Fibroblast of skin of right biceps (primary cell): Measurements from ENCODE around the gene ASB8.
A peak's percentile ranks its signal among the peaks of the same experiment; 100 is the strongest.
"Not testable (repeated sequence)": the region's sequence is repeated elsewhere in the genome, so short reads cannot be mapped to it uniquely, and the experiment has no call there.

Source experiments
- DNase-seq: peaks from one replicate; pipeline ENCODE4 v3.0.0-alpha.2; 2013

ASB8 gene

DNA sequence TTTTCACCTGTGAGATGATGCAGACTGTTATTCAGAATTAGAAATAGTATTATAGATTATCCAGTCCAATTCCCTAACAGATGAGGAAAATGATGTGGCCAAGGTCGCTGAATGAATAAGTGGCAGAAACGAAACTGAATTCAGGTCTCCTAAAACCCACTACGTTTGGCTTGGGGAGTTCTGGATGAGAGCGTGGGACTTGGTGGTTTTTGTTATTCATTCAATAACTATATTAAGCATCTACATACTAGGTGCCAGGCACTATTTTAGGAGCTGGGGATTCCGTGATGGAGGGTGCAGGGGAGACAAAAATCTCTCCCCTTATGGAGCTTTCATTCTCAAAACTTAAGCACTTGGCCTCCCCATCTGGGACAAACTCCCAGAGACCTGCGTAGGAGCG is 25.3 kb upstream of the ASB8 start:
- no peak for DNase-seq

DNA sequence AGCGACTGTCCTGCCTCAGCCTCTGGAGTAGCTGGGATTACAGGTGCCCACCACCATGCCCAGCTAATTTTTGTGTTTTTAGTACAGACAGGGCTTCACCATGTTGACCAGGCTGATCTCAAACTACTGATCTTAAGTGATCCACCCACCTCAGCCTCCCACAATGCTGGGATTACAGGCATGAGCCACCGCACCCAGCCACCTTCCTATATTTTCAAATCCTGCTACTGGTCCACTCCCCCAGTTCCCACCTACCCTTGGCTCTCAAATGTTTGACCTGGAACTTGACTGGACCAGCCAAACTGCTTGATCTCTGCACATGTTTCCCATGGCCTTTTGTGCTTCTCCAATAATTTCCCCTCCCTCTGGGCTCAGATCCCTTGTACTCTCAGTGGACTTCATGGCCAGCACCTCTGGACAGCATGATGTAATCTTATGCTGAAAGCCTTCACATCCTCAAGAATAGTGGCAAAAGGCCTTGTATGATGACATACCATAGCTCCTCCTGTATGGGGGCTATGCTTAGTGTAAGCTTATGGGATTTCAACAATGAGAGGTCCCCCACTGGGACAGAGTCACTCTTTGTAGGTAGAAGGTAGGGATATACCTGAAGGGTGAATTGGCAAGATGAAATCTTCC is 23.7 kb upstream of the ASB8 start:
- no peak for DNase-seq

DNA sequence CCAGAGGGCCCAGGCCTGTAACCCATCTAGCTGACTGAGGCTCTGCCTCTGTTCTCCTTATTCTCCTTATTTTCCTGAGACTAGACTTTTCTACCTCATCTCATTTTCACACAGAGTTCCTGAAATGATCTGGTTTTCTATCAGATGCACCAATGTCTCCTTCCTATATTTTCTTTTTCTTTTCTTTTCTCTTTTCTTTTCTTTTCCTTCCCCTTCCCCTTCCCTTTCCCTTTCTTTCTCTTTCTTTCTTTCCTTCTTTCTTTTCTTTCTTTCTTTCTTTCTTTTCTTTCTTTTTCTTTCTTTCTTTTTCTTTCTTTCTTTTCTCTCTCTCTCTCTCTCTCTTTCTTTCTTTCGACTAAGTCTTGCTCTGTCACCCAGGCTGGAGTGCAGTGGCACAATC is 23.1 kb upstream of the ASB8 start:
- no peak for DNase-seq

DNA sequence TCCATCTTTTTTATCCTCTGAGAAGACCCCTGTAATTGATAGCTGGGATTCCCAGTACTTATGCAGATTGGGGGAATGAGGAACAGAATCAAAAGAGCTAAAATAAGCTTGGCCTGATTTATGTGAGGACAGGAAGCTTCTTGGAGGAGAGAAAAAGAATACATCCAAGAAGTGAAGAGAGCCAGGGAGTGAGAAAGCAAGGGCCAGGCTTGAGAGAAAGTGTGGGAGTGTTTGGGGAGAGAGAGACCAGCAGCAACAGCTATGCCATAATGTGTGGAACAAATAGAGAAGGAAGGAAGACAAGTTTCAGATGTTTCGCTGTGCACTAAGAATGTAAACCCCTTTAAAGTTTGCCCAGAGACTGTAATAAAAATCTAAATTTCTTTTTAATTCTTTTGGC is 22.2 kb upstream of the ASB8 start:
- DNase-seq = no peak

DNA sequence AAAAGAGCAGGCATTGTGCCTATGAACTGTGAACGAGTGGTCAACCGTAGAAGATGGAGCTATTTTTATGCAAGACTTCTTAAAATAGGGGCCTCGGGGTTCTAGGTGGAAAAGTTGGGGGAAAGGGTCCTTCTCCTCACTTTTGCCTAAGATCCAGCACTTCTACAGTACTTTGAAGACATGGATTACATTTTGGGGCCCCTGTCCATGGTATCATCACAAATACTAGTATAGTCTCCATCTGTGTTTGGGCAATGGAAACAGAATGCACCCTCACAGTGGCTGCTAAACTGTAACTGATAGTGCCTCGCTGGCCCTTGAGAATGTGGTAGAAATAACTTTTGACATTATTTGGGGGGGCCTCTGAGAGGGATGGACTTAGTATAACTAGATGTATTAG is 20.7 kb upstream of the ASB8 start:
- no peak for DNase-seq

DNA sequence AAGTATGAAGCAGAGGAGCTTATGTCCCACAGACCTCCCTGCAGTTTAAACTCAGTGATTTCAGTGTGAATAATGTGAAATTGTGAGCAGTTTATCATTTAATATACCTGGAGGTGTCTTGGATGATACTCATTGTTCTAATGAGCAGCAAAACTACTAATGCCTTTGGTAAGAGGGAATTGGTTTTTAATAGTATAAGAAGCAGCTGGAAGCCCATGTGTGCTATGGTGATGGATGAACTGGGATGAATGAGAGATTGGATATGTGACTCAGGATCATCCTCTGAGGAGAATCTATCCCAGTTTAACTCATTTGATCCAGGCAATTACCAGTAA is 19.1 kb upstream of the ASB8 start:
- DNase-seq = no peak

DNA sequence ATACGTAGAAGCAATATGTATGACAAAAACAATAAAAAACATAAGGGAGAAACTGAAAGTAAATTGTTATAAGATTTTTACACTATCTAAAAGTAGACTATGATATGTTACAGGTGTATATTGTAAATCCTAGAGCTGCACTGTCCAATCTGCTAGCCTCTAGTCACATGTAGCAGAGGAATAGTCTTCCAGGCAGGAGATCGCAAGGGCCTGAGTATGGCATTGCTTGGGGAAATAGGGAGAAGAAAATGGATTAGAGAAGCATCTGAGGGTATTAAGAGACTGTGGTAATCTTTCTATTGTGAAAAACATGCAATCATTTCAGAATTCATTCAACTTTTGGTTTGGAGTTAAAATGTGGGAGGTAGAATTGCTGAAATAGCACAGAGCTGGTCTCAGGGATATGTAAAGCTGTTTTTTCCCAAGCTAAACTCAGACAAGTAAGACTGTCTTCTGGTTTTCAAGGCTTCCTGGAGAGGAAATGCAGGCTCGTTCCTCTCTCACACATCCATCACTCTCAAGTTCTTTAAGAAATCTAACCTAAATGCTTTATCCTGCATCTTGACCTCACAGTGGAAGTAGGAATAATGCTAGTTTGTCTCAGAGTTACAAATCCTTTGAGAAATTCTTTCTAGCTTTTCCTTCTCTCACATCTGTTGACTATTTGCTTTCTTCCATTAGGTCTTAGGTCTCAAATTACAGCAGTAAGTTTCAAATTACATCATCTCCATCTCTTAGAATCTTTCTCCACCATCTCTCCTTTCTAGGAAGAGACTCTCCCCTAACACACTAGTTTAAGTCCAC is 18.5 kb upstream of the ASB8 start:
- DNase-seq = peak; percentile 26

DNA sequence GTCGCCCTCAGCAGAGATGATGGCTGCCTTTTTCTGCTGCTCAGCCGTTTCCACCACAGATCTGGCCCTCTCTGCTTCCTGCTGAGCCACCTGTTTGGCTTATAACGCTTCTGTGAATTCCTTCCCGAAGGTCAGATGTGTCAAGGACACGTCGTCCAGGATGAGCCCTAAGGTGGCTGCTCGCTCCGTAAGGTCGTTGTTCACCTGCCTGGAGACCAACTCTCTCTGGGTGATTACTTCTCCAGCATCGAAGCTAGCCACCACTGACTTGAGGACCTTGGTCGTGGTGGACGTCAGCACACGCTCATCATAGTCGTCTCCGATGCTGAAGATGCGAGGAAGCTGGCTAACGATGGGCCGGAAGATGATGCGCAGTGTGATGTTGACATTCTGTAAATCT is 11.7 kb upstream of the ASB8 start:
- DNase-seq = no peak

DNA sequence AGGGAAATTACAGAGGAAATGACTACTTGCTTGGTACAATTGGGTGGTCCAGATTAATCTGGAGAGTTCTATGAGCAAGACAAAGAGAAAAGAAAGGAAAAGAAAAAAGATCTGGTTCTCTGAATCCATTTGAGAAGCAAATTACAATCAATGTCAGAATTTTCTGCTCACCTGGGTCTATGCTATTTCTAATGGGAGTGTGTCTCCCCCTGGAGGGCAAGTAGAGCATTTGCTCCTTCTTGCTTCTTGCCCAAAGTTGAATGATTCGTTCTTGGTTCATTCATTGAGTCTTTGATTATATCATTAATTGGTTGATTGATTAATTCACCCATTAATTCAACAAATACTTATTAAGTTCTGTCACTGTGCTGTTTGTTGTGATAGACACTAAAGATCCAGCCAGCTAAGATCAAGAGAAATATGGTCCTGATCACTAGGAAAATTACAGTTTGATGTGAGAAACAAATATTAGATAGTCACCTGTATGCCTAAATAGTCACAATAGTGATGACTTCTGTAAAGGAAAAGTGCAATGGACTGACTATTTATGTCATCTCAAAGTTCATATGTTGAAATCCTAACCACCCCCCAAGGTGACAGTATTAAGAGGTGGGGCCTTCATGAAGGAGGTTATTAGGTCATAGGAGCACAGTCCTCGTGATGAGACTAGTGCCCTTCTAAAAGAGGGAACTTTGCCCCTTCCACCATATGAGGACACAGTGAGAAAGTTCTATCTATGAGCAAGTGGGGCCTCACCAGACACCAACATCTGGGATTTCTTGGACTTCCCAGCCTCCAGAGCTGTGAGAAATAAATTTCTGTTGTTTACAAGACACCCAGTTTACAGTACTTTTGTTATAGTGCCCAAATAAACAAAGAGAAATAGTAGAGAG is 8.0 kb upstream of the ASB8 start:
- peak; percentile 56 for DNase-seq

DNA sequence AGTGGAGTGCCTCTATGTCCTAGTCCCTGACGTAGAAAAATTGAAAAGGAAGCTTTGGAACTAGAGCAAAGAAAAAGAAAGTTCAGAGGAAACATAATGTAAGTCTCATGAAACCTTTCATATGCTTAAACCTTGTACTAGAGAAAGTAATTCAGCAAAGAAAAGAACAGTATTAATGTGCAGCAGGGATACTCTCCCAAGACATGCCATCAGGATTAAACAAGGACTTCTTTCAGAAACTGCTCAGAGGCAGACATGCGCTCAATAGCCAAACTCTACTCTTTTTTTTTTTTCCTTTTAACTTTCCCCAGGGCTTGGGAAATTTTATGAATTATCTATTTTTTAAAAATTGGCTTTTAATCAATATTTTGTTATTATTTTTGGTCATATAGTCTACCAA is 7.1 kb upstream of the ASB8 start:
- no peak for DNase-seq

DNA sequence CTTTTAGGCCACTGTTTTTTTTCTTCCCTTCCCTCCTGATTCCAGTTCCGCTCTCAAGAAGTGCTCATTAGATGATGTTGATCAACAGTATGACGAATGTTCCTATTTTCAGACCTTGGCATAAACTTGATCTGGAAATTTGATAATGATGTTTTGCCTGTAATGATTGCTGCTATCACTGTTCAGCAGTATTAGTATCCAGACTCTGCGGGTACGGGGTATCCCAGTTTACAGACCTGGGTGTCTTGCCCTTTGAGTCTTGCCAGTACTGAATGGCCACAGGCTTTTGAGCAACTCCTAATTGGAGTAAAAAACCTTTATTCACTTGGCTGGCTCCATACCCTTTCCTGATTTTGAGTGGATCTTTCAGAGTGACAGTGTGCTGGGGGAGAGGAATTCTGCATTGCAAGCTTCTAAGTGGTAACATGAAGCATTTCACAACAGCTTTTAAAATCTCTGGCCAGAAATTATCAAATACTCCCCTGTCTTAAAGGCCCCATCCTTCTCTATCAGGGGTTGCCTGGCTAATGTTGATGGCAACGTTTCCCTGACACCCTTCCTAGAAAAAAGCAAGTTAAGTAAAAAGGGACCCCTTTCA is 5.9 kb upstream of the ASB8 start:
- no peak for DNase-seq

DNA sequence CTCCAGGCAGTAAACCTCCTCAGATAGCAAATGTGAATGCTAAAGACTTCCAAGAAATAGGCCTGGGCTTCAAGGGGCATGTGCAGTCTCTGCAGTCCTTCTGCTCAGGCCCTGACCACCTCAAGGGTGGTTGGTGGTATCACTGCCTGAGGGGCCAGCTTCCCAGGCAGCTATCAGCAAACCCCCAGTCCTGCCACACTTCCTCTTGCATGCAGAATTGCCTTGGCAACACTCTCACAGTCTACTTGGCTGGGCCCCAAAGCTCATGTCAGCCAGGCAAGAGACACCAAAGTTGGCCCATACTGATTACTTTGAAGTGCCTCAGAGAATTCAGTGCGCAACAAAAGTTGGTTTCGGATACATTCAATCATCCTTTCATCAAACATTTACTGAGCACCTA is 3.5 kb upstream of the ASB8 start:
- no peak for DNase-seq

DNA sequence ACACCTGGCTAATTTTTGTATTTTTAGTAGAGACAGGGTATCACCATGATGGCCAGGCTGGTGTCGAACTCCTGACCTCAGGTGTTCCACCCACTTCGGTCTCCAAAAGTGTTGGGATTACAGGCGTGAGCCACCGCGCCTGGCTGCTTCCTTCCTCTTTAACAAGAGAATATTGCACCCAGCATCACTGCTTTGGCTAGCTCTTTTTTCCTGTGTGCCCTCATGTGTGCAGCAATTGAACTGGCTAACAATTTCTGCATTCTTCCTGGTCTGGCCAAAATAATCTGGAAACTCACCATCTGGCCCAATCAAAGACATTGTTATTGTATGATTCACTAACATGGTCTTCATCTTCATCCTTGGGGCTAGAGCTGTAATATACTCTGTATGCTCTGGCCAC is 2.7 kb upstream of the ASB8 start:
- DNase-seq = no peak

DNA sequence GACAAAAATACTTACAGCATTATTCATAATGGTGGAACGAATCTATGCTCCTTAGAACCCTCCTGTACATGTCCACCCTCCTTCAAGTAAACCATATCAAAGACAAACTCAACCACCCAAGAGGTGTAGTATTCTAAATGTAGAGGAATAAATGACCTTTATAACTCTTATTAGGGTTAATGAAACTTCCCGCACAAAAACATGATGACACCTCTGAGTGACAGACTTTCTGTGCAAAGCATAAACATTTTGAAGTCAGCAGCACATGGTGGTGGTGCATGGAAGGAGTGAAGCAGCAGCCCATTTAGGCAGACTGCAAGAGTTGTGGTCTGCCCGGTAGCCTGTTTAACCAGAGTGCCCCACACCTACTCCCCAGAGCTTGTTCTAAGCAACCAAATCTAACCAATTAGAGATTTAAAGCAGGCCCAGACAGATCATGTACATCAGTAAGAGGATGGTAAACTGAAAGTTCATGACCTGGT is 615 bp upstream of the ASB8 start:
- no peak for DNase-seq

DNA sequence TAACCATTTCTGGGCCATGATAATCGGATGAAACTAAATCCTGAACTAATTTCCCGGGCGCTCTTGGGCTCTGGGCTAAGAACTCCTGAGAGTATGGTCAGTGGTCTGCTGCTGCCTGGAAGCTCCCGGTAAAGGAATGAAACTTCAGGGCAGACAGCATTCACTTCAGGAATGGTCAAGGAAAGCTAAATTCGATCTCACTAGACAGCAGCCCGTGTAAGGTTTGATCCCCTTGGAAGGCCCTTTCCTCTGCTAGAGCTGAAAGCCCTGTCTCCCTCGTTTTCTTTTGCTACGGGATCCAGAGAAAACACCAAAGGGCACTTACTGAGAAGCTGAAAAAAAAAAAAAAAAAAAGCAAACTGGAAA is 680 bp downstream of the ASB8 start:
- DNase-seq = no peak

DNA sequence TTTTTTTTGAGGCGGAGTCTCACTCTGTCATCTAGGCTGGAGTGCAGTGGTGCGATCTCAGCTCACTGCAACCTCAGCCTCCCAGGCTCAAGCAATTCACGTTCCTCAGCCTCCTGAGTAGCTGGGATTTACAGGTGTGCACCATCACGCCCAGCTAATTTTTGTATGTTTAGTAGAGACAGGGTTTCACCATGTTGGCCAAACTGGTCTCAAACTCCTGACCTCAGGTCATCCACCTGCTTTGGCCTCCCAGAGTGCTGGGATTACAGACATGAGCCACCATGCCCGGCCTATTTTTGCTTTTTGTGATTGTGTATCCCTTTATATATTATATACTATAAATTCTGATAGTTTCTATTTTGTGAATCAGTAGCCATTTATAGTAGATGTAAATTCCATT is 1.5 kb downstream of the ASB8 start:
- not testable (repeated sequence) for DNase-seq

DNA sequence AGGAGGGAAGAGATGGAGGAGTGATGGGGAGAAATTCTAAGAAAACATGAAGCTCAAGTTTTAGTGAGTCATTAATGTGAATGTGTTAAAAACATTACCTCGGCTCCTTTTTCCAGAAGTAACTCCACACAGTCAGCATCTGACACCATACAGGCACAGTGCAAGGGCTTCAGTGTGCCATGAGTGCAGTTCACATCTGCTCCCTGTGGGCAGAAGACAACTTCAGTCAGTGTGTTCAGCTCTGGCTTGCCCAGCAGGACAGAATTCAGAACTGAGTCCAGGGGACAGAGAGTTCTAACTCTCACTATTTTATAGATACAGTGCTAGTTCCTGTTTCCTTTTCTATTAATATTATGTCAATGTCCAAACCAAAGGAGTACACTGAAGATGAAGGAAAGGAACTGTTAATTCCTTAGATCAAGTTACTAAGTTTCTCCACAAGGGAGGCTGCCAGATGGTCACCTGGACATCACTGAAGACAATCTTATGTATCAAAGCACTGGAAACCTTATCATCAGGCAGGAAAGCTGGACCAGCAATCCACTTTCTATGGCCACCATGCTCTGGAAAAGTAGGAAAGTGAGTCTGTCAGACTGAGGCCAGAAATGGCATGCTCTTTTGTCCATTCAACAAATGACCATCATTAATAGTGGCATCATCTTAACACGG is 6.1 kb downstream of the ASB8 start:
- no peak for DNase-seq

DNA sequence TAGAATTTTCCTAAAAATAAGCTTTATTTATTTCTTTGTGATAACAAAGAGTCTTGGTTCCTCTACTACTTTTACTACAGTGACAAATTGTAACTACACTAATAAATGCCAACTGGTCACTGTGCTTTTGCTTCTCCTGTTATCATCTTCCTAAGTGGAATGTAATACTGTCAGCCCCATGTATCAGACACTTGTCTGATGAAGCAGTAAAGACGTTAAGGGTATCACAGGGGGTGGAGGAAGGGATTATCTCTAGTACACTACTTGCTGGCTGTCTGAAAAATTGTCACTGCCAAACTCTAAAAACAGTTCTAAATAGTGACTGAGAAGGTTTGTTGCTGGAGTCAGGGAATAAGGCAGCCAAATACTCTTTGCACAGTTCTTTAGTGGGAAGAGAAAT is 11.3 kb downstream of the ASB8 start:
- DNase-seq = no peak

DNA sequence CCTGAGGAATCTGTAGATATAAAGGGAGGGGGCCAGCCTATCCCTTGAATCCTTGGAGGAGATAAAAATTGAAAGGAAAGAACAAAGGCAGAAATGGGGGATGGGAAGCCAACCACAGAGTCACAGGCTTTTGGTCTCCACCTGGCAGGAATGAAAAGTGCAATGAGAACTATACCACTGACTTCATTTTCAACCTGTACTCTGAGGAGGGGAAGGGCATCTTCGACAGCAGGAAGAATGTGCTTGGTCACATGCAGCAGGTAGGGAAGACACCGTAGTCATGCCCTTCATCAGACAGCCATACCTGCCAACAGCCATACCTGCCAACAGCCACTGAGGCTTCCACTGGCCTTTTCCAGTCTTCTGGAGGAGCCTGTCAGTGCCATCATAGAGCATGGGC is 13.4 kb downstream of the ASB8 start:
- no peak for DNase-seq

DNA sequence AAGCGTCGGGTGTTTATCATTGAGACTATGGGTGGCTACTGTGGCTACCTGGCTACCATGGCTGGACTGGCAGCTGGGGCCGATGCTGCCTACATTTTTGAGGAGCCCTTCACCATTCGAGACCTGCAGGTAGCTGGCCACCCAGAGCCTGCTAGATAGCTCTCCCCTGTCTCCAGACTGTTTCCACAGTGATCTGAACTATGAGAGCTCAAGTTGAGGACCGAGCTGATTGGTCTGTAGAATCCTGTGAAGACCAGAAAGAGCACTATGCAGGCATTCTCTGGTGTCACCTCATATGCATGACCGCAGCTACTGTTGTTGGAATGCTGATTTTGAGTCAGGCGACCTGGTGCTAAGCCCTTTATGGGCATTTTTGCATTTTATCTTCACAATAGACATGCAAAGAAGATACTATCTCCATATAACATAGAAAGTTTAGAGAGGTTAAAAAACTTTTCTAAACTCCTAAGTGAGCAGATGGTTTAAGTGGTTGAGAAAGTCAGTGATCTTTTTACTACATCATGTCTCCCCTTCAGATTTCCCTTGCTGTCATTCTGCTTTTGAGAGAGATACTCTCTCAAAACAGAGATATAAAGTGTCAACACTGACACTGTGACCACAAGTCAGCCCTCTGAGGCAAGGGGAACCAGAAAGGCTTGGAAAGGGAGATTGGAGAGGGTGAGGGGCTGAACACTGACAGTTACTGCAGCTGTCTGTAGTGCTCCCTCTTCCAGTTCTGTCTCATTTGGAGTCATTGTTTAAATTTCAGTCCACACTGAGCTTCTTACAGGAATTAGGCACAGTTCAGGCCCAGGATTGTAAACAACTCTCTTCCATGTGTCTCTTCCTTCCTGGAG is 14.3 kb downstream of the ASB8 start:
- no peak for DNase-seq

DNA sequence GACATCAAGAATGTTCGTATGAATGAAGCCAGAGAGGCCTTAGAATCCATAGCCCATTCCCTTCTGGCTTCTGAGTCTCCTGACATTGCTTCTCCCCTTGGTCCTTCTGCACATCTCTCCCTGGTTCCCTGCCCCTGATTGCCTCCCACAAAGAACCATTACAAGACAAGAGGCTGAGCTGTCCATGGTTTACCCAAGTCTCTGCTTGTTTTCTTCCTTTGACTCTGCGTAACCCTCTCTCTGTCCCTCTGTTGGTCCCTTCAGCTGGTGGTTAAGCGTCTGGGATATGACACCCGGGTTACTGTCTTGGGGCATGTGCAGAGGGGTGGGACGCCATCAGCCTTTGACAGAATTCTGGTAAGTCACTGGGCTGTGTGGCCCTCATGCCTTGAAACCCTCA is 22.3 kb downstream of the ASB8 start:
- DNase-seq = no peak

DNA sequence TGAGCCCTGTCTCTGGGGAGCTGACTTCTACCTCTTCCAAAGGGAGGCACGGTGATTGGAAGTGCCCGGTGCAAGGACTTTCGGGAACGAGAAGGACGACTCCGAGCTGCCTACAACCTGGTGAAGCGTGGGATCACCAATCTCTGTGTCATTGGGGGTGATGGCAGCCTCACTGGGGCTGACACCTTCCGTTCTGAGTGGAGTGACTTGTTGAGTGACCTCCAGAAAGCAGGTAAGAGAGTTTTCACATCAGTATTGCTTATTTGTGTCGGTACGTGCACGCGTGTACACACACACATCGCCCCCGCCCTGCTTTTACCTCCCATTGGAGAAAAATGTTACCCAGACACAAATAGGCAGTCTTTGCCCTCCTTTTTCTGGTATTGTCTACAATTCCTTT is 24.5 kb downstream of the ASB8 start:
- no peak for DNase-seq
